Activated CD4-positive, alpha-beta T cell treated with anti-CD3 and anti-CD28 coated beads for 36 hours (primary cell): ENCODE data around the gene MID1. TPM values are rescaled to one million over a fixed set of nuclear protein-coding genes. Genes with fewer than 3 reads are reported as not detected.

Experiments
- ATAC-seq: fragments of 200-7000 bp; cut with Tn5 transposase; one replicate; pipeline ENCODE4 v1.10.0; 2021; ENCODE audit warnings: mild to moderate bottlenecking, moderate library complexity
- CTCF ChIA-PET: fragments of 350-600 bp; sonication (Branson Sonifier 250); formaldehyde crosslinking; loops from one replicate; lab custom pipeline; 2021; ENCODE audit warnings: antibody characterized with exemption; lab: Charles Lee
- POLR2A ChIA-PET: fragments of 350-600 bp; sonication (Branson Sonifier 250); formaldehyde crosslinking; loops from one replicate; lab custom pipeline; 2021; ENCODE audit warnings: antibody characterized with exemption, inconsistent platforms; lab: Charles Lee
- DNase-seq: peaks from one replicate; pipeline ENCODE4 v3.0.0-alpha.2; 2020
- H3K27ac Mint-ChIP-seq: one replicate; pipeline ENCODE4 v1.8.0; 2021; ENCODE audit warnings: mixed read lengths
- H3K27me3 Mint-ChIP-seq: one replicate; pipeline ENCODE4 v1.8.0; 2021; ENCODE audit warnings: mixed read lengths
- H3K36me3 Mint-ChIP-seq: one replicate; pipeline ENCODE4 v1.8.0; 2021; ENCODE audit warnings: low read depth, mixed read lengths
- H3K4me1 Mint-ChIP-seq: one replicate; pipeline ENCODE4 v1.8.0; 2021; ENCODE audit warnings: mixed read lengths
- H3K4me3 Mint-ChIP-seq: one replicate; pipeline ENCODE4 v1.8.0; 2021; ENCODE audit warnings: mild to moderate bottlenecking, moderate library complexity, mixed read lengths
- H3K9me3 Mint-ChIP-seq: one replicate; pipeline ENCODE4 v1.8.0; 2021; ENCODE audit warnings: low read depth, mixed read lengths
- intact Hi-C, 2 experiments: fragments of 100-400 bp; cut with DNase I in 1 of 2; cut with micrococcal nuclease in 1 of 2; formaldehyde crosslinking; loops; one replicate each; pipeline versions ENCODE4 v1.14.2 to v1.15.1; 2022 to 2024; cut with DNase I, micrococcal nuclease
- total RNA-seq, 2 experiments: library from RNA; stranded (reverse); gene quantifications; one replicate each; pipeline ENCODE4 v1.2.3, GENCODE V29; 2021

Gene MID1
- total RNA-seq, 2 experiments from 2014 or later, result 0.37 to 0.43 TPM

DNA sequence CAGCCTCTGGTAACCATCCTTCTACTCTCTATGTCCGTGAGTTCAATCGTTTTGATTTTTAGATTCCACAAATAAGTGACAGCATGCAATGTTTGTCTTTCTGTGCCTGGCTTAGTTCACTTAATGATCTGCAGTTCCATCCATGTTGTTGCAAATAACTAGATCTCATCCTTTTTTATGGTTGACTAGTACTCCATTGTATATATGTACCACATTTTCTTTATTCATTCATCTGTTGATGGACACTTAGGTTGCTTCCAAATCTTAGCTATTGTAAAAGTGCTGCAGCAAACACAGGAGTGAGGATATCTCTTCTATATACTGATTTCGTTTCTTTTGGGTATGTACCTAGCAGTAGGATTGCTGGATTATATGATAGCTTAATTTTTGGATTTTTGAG lies 140.9 kb downstream of the MID1 start:
- no peak overlapping the region for H3K4me3 Mint-ChIP-seq
- CTCF ChIA-PET, result no interaction called here
- intact Hi-C loops, result no loop called here
- no peak overlapping the region for H3K27ac Mint-ChIP-seq
- H3K4me1 Mint-ChIP-seq, result no peaks in the 10 kb centered on the region
- POLR2A ChIA-PET, result no interaction called here
- no peaks in the 10 kb centered on the region for H3K9me3 Mint-ChIP-seq
- H3K36me3 Mint-ChIP-seq, result no peaks in the 10 kb centered on the region
- ATAC-seq, result no peak
- no peaks in the 10 kb centered on the region for H3K27me3 Mint-ChIP-seq
- DNase-seq, result no peak

DNA sequence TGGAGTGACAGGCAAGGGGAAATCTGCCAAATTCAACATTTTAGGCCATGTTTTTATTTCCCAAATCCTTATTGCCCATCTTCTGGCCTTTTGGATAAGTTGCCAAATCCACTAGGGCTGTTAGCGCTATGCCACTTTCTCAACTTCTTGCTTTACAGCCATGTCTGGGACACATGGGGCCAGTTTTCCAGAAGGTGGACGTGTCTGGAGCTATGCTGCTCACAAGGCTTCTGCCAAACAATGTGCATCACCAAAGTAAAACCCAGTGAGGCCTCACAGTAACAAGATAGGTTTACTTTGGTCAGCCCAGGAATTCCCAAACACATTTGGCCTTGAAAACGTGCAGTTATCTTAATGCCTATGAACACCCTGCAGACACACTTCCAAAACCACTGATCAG lies 142.9 kb downstream of the MID1 start:
- no peak overlapping the region for H3K4me3 Mint-ChIP-seq
- ChIA-PET POLR2A (no interaction called here), CTCF (no interaction called here)
- H3K36me3 Mint-ChIP-seq, result no peaks in the 10 kb centered on the region
- DNase-seq, result no peak
- no peaks in the 10 kb centered on the region for H3K4me1 Mint-ChIP-seq
- no peaks in the 10 kb centered on the region for H3K9me3 Mint-ChIP-seq
- no peak for ATAC-seq
- no peaks in the 10 kb centered on the region for H3K27me3 Mint-ChIP-seq
- H3K27ac Mint-ChIP-seq, result no peak overlapping the region
- intact Hi-C loops, result no loop called here

- H3K4me1 Mint-ChIP-seq, result no peaks in the 10 kb centered on the region
- H3K27me3 Mint-ChIP-seq, result no peaks in the 10 kb centered on the region
- H3K36me3 Mint-ChIP-seq, result no peaks in the 10 kb centered on the region
- no peaks in the 10 kb centered on the region for H3K9me3 Mint-ChIP-seq
- DNase-seq, result no peak
- H3K27ac Mint-ChIP-seq, result no peak overlapping the region
- H3K4me3 Mint-ChIP-seq, result no peak overlapping the region
- no peak for ATAC-seq
- ChIA-PET POLR2A (no interaction called here), CTCF (no interaction called here)
- intact Hi-C loops, result no loop called here
Measured at GRCh38 chrX:10474913-10475568, 145.3 kb downstream of the MID1 start.

DNA sequence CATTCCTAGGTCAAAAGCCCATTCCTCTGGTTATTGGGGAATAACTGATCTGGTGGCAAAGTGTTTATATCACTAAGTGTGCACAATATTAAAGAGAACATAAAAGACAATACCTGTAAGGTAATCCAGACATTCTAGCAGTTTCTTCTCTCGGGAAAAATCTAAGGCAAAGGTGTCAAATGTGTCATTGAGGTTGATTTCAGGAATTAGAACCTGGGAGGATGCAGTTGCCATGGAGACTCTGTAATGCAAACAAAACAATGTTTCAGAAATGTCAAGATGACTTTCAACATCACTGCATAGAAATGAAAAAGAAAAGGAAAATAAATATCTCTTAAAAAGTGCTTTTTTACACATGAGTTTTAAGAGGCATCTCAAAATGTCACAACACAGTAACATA lies 145.9 kb downstream of the MID1 start:
- H3K27ac Mint-ChIP-seq, result no peak overlapping the region
- CTCF ChIA-PET, result no interaction called here

GRCh38 chrX:10471418-10471817 lies 149.0 kb downstream of the MID1 start:
- DNase-seq (no peak), ATAC-seq (no peak)
- Mint-ChIP-seq H3K9me3 (no peaks in the 10 kb centered on the region), H3K36me3 (no peaks in the 10 kb centered on the region), H3K4me1 (no peaks in the 10 kb centered on the region), H3K4me3 (no peak overlapping the region), H3K27me3 (no peaks in the 10 kb centered on the region), H3K27ac (no peak overlapping the region)
- intact Hi-C loops, result no loop called here
- POLR2A ChIA-PET, result no interaction called here
- CTCF ChIA-PET, result no interaction called here

More for the DNA sequence above, 145.9 kb downstream of the MID1 start:
- ATAC-seq (no peak), DNase-seq (no peak)
- H3K4me1 Mint-ChIP-seq, result no peaks in the 10 kb centered on the region
- H3K4me3 Mint-ChIP-seq, result no peak overlapping the region
- no peaks in the 10 kb centered on the region for H3K27me3 Mint-ChIP-seq
- POLR2A ChIA-PET, result no interaction called here
- H3K36me3 Mint-ChIP-seq, result no peaks in the 10 kb centered on the region
- H3K9me3 Mint-ChIP-seq, result no peaks in the 10 kb centered on the region
- intact Hi-C loops, result no loop called here

- Mint-ChIP-seq H3K36me3 (no peaks in the 10 kb centered on the region), H3K9me3 (no peaks in the 10 kb centered on the region), H3K4me1 (no peaks in the 10 kb centered on the region), H3K27me3 (no peaks in the 10 kb centered on the region), H3K4me3 (no peak overlapping the region), H3K27ac (no peak overlapping the region)
- CTCF ChIA-PET, result no interaction called here
- intact Hi-C loops, result no loop called here
- DNase-seq, result no peak
- no peak for ATAC-seq
- POLR2A ChIA-PET, result no interaction called here
Measured at GRCh38 chrX:10470009-10470408, 150.4 kb downstream of the MID1 start.

- Mint-ChIP-seq H3K4me1 (no peaks in the 10 kb centered on the region), H3K4me3 (no peak overlapping the region), H3K36me3 (no peaks in the 10 kb centered on the region), H3K9me3 (no peaks in the 10 kb centered on the region), H3K27me3 (no peaks in the 10 kb centered on the region), H3K27ac (no peak overlapping the region)
- intact Hi-C loops, result no loop called here
- ATAC-seq, result no peak
- ChIA-PET CTCF (no interaction called here), POLR2A (no interaction called here)
- DNase-seq, result no peak
Measured at GRCh38 chrX:10467793-10468192, 152.6 kb downstream of the MID1 start.

DNA sequence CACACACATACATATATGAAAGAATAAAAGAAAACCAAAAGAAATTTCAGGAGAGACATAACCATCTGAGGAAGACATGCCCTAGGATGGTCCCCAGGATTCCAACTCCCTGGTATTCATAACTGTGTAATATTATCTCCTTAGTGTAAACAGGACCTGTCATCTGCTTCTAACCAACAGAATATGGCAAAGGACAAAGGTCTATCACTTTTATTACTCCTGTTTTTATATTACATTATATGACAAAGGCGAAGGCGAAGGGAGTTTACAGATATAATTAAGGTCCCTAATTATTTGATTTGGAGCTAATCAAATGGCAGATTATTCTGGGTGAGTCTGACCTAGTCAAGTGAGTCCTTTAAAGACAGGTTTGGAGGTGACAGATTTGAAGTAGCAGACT lies 155.1 kb downstream of the MID1 start:
- CTCF ChIA-PET, result no interaction called here
- no peaks in the 10 kb centered on the region for H3K36me3 Mint-ChIP-seq
- intact Hi-C loops, result no loop called here
- H3K27me3 Mint-ChIP-seq, result no peaks in the 10 kb centered on the region
- ATAC-seq, result no peak
- no peak for DNase-seq
- POLR2A ChIA-PET, result no interaction called here
- no peak overlapping the region for H3K27ac Mint-ChIP-seq
- no peaks in the 10 kb centered on the region for H3K4me1 Mint-ChIP-seq
- no peaks in the 10 kb centered on the region for H3K9me3 Mint-ChIP-seq
- H3K4me3 Mint-ChIP-seq, result no peak overlapping the region

DNA sequence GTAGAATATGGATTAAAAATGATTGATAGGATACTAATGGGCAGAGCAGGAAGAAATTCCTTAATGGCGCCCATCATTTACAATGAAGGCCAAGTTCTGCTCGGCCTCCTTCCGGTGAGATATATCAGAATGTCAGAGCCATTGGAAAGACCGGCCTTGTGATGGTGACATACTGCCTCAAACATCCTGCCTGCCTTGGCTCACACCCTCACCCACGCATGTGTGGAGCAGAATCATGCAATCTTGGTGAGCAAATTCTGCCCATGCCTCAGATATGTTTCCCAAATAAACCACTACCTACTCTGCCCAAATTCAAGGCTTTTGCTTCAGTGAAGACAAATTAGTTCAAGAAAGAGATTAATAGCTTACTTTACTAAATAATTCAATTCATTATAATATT lies 163.3 kb downstream of the MID1 start:
- no peaks in the 10 kb centered on the region for H3K27me3 Mint-ChIP-seq
- ChIA-PET CTCF (no interaction called here), POLR2A (no interaction called here)
- no peak for ATAC-seq
- intact Hi-C loops, result no loop called here
- H3K27ac Mint-ChIP-seq, result no peak overlapping the region
- peaks cover 2% of the 10 kb centered on the region for H3K9me3 Mint-ChIP-seq
- H3K4me3 Mint-ChIP-seq, result no peak overlapping the region
- no peaks in the 10 kb centered on the region for H3K4me1 Mint-ChIP-seq
- no peak for DNase-seq
- H3K36me3 Mint-ChIP-seq, result no peaks in the 10 kb centered on the region

DNA sequence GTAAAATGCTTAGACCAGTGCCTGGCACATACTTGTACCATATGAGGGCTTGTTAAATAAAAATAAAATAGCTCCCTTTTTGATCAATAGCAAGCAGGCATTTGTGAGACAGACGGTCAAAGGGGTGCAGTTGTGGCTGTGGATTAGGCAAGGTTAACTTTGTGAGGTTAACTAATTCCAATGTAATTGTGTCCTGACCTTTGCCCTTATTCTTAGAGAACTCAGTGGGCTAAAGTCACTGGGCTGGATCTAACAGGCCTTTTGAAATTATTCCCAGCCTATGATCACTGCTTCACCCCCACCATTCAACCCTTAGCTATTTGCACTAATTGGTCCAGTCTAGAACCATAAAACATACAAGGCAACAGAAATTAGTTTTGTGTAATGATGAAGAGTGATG lies 166.4 kb downstream of the MID1 start:
- Mint-ChIP-seq H3K36me3 (no peaks in the 10 kb centered on the region), H3K27ac (no peak overlapping the region), H3K4me1 (no peaks in the 10 kb centered on the region), H3K4me3 (no peak overlapping the region), H3K27me3 (no peaks in the 10 kb centered on the region), H3K9me3 (peaks cover 2% of the 10 kb centered on the region)
- ChIA-PET CTCF (no interaction called here), POLR2A (no interaction called here)
- intact Hi-C loops, result no loop called here
- DNase-seq, result no peak
- ATAC-seq, result no peak

DNA sequence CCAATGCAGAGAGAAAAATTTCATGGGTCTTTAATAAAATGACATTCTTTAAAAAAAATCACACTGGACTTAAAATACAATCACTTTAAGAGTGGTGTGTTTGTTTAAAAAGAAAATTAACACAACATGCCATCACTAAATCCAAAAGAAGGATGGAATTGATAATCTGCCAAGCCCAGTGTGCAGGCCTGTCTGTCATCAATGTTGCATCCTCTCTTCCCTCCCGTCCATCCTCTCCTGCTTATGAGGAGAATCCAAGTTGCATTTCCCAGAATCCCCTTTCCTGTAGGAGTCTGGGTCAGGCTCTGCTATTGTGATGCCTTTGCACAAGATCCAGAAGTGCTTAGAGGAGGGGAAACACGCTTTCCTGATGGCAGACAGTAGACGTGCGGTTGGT lies 169.4 kb downstream of the MID1 start:
- CTCF ChIA-PET, result no interaction called here
- no peaks in the 10 kb centered on the region for H3K36me3 Mint-ChIP-seq
- intact Hi-C loops, result no loop called here
- no peak overlapping the region for H3K4me3 Mint-ChIP-seq
- DNase-seq (no peak), ATAC-seq (no peak)
- no peaks in the 10 kb centered on the region for H3K4me1 Mint-ChIP-seq
- POLR2A ChIA-PET, result no interaction called here
- no peaks in the 10 kb centered on the region for H3K27me3 Mint-ChIP-seq
- peaks cover 2% of the 10 kb centered on the region for H3K9me3 Mint-ChIP-seq
- no peak overlapping the region for H3K27ac Mint-ChIP-seq

- DNase-seq (no peak), ATAC-seq (no peak)
- Mint-ChIP-seq H3K27ac (no peak overlapping the region), H3K4me1 (no peaks in the 10 kb centered on the region), H3K9me3 (peaks cover 2% of the 10 kb centered on the region), H3K27me3 (no peaks in the 10 kb centered on the region), H3K4me3 (no peak overlapping the region), H3K36me3 (no peaks in the 10 kb centered on the region)
- intact Hi-C loops, result no loop called here
- POLR2A ChIA-PET, result no interaction called here
- CTCF ChIA-PET, result no interaction called here
Measured at GRCh38 chrX:10450229-10450958, 170.0 kb downstream of the MID1 start.
